ENCODE results near the gene RNF112.

Gene RNF112

DNA sequence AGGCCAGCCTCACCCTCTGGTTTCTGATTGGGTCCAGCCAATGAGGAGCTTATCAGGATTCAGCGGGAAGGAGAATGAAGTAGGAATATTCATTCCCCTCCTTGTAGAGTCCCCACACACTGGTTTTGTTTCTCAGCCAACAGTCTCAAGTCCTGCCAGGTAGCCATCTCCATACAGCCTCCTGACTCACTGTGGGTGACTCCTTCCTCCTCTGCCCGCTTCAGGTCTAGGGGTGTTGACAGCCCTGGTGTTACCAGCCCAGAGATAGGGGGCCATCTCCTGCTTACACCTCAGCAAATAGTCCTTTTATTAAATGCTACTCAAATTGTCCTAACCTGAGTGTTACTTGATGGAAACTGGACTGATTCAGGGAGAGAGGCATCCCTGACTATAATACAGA lies 20.1 kb upstream of the RNF112 start:
- no peak for DNase-seq

DNA sequence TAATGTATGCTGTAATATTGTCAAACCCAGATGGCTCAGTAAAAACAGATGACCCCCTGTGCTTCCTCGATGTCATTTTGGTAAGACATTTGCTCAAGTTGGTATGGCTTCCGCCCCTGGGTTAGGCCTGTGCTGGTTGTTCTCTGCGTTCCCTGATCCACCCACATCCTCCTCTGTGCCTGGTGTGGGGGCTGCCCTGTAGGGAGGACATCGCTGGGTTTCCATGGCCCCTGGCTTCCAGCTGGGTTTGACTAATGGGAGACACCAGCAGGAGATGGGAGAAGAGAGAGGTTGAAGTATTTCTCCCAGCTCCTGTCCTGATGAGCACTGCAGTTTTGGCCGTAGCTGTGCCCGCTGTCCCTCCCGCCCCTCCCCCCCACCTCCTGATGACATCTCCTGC lies 19.6 kb upstream of the RNF112 start:
- DNase-seq: no peak

DNA sequence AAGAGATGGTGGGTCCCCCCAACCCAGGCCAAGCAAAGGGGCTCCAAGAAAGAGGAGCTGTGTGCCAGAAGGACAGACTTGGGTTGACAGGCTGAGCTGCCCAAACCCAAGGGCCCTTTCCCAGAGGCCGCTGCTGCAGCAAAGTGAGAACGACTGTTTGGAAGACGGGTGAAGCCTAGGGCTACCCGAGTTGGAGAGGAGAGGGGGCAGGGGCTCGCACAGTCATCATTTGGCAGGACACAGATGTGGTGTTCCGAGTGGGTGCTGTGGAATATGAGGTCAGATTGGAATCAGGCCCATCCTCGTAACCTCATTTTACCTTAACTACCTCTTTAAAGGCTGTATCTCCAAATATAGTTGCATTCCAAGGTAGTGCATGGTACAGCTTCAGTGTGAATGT lies 18.7 kb upstream of the RNF112 start:
- no peak for DNase-seq

- DNase-seq: no peak
Measured at GRCh38 chr17:19397556-19398041, 13.4 kb upstream of the RNF112 start.

DNA sequence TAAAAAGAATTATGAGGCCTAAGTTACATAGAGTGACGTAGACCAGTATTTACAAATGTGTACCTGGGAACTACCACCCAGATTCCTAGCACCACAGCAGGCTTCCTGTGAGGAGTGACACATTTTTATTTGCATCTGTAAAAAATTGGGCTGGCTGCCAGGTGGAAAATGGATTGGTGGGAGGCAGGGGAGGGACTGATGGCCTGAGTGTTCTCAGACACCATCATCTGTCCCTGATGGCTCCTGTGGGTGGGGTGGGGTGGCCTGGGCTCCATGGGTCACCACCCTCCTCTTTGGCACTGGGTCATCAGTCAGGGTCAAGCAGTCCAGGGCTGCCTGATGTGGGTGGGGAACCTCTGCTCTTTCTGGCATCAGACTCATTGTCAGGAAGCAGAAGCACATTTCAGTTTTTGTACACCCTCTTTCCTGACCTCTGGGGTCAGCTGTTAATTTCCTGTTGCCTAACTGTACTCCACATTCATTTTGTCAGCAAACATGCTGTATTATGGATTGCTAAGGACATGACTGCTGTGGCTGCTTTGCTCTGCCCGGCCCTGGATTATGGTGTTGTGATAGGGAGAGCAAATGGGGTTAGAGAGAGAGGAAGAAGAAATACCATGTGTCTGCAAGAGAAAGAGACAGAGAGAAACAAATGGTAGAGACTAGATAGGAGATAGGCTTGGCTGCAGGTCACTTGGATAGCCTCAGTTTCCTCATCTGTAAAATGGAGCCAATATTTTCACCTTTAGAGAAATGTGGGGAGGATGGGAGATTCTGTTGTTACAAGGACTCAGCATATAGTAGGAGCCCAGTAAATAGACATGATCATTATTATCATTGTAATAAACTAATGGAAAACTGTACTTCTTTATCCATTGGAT lies 12.5 kb upstream of the RNF112 start:
- DNase-seq: peak; percentile 59

DNA sequence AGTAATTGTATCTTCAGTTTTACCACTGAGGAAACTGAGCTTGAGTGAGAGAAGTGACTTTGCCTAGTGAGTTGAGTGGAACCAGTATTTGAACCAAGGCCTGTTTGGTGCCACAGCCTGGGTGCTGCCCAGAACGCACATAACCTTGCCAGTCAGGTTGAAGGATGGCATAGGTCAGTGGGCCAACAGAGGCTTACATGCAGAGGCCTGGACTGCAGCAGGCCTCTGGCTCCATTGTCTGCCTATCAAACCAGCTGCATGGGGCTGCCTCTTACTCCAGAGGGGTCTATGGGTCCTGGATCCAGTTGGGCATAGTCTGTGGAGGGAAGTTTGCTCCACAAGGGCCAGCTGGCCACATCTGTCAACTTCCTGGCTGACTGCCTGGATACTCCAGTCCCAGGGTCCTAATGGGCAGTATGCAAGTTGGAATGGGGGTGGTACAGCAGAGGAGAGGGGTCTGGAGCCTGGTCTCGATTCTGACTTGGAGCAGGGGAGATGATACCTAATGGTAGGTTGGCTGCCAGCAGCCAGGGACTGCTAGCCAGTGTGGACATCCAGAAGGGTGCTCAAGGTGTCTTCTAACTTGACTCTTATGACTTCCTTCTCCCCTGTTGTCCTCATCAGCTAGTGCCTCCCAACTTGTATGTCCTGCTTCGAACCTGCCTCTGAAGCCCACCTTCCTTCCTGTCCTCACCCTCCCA lies 11.1 kb upstream of the RNF112 start:
- no peak for DNase-seq

DNA sequence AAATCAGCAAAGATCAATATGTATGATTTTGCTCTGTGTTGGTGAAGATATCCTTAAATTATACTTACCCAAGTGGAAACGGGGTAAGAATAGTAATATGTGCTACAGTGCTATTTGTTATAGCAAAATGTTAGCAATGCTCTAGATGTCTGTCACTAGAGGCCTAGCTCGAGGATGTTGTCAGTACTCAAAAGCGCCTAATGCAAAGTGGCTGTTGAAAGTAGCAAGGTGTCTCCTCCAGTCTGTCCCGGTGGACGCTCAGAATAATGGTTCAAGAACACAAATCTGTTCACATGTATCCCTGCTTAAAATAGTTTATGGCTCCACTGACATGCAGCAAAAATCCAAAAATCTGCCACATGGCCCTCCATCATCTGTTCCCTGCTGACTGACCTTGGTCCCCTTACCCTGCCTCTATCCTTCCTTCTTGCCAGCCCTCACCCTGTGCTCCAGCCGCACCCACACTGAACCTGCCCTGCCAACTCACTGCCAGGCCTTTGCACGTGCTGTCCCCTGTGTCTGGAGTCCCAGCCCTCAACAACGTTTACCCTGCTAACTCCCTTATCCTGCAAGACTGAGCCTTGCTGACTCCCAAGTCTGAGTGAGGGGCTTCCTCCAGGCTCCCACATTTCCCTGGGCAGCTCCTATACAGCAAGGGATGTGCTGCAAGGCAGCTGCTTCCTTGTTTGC lies 9.6 kb upstream of the RNF112 start:
- no peak for DNase-seq

DNA sequence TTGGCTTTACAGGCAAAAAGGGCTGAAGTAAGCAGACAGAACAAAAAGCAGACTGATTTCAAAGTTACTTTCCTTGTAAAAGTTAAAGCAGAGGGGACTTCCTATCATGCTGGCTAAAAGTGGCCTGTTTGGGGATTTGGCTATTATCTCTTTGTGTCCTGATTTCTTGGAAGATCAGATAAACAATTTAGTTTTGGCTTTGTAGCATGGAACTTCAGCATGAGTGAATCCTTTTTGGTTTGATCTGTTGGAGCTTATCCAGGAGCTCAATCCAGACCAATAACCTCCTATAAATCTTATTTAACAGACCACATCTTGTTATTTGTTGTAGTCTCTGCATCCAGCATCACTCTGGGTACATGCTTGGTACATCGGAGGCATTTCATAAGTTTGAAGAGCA lies 8.9 kb upstream of the RNF112 start:
- no peak for DNase-seq

GRCh38 chr17:19403021-19403420 lies 8.0 kb upstream of the RNF112 start:
- no peak for DNase-seq

DNA sequence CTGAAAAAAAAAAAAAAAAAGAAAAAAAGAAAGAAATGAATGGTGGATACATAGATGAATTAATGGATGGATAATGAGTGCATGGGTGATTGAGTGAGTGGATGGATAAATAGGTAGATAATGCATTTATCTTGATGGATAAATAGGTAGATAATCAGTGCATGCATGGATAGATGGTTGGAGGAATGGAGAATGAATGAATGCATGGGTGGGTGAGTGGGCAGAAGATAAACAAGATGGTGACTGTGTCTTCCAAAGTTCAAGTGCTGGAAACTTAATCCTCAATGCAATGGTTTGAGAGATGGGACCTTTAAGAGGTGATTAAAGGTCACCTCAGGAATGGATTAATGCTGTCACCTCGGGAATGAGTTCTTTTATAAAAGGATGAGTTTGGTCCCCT lies 6.8 kb upstream of the RNF112 start:
- no peak for DNase-seq

DNA sequence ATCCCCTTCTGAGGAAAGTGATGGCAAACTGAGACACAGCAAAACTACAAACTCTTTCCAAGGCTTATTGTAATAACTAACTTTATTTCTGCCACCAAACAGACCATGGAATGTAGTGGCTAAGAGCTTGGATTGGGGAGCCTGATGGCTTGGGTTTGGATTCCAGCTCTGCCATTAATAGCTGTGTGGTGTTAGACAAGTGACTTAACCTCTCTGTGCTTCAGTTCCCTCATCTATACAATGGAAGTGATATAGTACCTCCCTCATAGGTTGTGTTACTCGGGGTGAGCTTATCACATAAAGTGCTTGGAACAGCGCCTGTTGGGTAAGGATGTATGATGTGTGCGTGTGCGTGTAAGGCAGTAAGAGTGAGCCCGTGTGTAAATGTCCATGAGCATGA lies 5.9 kb upstream of the RNF112 start:
- DNase-seq: no peak

- DNase-seq: no peak
Measured at GRCh38 chr17:19407601-19408345, 3.3 kb upstream of the RNF112 start.

DNA sequence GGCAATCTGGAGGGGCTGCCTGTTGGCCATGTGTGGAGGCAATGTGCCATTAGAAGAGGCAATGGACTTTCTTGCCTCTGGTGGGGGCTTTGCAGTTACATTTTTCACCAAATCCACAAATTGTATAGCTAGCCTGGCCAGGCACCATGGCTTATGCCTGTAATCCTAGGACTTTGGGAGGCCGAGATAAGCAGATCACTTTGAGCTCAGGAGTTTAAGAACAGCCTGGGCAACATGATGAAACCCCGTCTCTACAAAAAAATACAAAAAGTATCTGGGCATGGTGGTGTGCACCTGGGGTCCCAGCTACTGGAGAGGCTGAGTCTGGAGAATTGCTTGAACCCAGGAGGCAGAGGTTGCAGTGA lies 2.7 kb upstream of the RNF112 start:
- no peak for DNase-seq

GRCh38 chr17:19409066-19409465 lies 2.0 kb upstream of the RNF112 start:
- no peak for DNase-seq

DNA sequence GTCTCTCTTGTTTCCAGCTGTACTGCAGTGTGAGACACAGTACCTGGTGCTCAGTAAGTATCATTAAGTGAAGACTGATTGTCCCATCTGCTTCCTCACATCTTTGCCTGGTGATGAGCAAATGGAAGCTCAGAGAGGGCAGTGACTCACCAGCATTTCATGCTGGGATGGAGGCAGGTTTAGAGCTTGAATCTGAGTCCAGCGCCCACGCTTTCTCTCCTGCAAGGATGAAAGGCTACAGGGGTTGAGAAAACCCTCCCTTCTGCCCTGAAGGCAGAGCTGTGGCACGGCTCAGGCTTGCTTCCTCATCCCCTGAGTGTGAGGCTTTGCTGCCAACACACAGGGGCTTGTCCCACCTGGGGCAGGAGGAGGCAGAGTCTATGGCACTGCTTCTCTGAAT lies 1.5 kb upstream of the RNF112 start:
- DNase-seq: no peak

DNA sequence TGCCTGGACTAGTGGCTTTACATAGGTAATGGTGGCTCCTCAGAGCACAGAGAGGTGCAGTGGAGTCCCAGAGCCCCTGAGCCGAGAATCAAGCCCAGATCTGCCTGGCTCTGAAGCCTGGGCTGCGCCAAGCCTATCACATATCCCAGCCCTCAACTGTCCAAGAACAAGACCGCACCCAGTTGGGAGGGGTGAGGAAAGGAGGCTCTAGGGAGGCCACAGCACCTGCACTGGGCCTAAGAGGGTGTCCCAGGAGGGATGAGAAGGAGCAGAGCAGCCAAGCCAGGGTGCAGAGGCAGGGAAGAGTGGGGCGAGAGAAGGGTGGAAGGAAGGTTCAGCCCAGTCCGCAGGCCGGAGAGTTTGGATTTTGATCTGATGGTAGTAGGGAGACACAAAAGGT lies 941 bp upstream of the RNF112 start:
- no peak for DNase-seq

DNA sequence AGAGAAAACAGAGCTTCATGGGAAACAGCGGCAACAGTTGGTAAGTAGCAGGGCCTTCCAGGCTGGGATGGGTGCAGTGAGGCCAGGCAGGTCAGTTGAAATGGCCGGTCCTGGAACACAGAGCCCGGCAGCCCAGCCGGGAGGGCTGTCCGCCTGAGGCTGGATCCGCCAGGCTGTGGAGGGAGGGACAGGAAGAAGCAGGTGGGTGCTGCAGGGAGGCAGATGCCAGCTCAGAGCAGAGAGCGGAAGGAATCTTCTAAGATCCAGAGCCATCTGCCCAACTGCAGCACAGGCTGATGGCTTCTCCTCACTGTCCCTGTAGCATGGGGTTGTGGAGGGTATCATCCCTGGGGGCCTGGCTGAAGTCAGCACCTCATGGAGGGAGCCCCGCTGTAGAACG lies 599 bp downstream of the RNF112 start:
- DNase-seq: no peak

DNA sequence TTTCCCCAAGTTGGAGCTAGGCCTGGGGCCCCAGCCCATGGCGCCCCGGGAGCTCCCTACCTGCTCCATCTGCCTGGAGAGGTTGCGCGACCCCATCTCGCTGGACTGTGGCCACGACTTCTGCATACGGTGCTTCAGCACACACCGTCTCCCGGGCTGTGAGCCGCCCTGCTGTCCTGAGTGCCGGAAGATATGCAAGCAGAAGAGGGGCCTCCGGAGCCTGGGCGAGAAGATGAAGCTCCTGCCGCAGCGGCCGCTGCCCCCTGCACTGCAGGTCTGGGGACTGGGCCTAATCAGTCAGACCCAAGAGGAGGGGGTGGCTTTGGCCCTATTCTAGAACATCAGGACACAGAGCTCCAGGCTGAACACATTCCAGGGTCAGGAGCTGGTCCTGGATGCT lies 1.5 kb downstream of the RNF112 start:
- no peak for DNase-seq

DNA sequence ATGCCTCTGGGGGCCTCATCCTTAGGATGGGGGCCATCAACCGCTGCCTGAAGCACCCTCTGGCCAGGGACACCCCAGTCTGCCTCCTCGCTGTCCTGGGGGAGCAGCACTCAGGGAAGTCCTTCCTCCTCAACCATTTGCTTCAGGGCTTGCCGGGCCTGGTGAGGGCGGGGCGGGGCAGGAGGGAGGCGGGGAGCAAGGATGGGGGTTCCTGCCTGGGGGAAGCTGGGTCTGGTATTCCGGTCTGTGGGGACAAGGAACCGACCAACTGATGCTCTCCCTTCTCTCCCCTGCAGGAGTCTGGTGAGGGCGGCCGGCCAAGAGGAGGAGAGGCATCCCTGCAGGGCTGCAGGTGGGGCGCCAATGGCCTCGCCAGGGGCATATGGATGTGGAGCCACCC lies 2.0 kb downstream of the RNF112 start:
- DNase-seq: no peak

- no peak for DNase-seq
Measured at GRCh38 chr17:19413761-19414160, 2.7 kb downstream of the RNF112 start.

DNA sequence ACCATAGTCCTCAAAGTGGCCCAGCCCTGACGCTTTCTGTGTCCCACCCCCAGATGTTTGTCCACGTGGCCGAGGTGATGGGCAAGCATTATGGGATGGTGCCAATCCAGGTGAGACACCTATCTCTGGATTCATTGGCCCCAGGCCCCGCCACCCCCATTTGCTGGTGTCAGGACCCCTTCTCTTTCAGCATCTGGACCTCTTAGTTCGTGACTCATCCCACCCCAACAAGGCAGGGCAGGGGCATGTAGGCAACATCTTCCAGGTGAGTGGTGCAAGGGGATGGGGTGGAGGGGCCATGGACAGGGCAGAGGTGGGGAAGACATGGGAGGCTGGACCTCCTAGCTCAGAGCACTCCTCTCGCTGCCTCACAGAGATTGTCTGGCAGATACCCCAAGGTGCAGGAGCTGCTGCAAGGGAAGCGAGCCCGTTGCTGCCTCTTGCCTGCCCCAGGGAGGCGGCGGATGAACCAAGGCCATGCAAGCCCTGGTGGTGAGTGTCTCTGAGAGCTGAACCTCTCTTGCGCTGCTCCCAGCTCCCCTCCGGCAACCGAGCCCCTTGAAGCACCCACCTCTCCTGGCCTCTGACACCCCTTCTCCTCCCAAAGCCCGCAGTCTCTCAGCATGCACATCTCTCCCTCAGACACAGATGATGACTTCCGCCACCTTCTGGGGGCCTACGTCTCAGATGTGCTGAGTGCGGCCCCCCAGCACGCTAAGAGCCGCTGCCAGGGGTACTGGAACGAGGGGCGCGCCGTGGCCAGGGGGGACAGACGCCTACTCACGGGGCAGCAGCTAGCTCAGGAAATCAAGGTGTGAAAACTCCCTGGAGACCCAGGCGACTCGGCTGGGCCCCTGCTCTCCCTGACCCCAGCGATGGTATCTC lies 3.6 kb downstream of the RNF112 start:
- no peak for DNase-seq

DNA sequence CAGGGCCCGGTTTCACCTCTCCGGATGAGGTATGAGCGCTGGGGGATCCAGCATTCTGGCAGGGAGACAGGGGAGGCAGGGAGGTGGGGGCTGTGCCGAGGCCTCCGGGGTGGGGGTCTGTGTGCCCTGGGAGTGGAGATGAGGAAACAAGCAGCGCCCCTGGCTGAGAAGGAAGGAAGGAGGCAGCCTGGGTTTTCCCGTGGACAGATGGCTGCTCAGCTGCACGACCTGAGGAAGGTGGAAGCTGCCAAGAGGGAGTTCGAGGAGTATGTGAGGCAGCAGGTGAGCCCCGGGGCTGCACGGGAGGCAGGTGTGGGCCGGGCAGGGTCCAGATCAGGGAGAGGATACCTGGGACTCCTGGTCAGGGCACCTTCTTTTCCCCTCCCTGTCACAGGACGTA lies 4.3 kb downstream of the RNF112 start:
- no peak for DNase-seq

All from NCI-H345 (cell line).